ENCODE measurements around the gene PDSS2. TPM values are rescaled to one million over a fixed set of nuclear protein-coding genes. Genes with fewer than 3 reads are reported as not detected.
"Not testable (repeated sequence)": the region's sequence is repeated elsewhere in the genome, so short reads cannot be mapped to it uniquely, and the experiment has no call there.

The PDSS2 gene
- total RNA-seq, 1 donor from 2014 or later = 14.9 TPM

- H3K9ac ChIP-seq = no peak overlapping the region
- H3K27ac Mint-ChIP-seq = no peak overlapping the region
These were observed 29.0 kb upstream of the PDSS2 start for GRCh38 chr6:107488174-107488874.

GRCh38 chr6:107485157-107485556, 25.8 kb upstream of the PDSS2 start:
- Histone ChIP-seq H3K27ac (no peak overlapping the region), H3K4me1 (no peaks in the 10 kb centered on the region), H3F3A (ENCODE audit: low read depth) (peaks cover 13% of the 10 kb centered on the region), H3K9me3 (ENCODE audit: low read depth) (no peaks in the 10 kb centered on the region), H3K4me3 (no peak overlapping the region), H3K4me2 (no peak overlapping the region), H4K20me1 (ENCODE audit: low read depth) (no peaks in the 10 kb centered on the region), H2AFZ (replicated peaks) (no peak overlapping the region), H3K36me3 (no peaks in the 10 kb centered on the region), H3K79me2 (ENCODE audit: low read depth) (no peaks in the 10 kb centered on the region), H3K9ac (no peak overlapping the region), H3K27me3 (peaks cover 28% of the 10 kb centered on the region)
- no peak for DNase-seq (ENCODE audit: low spot score)
- no peak overlapping the region for H3K4me3 Mint-ChIP-seq
- TF ChIP-seq EZH2phosphoT487 (IDR thresholded peaks at IDR 0.05) = no peak
- no peak for TF ChIP-seq CTCF (IDR thresholded peaks at IDR 0.05)
- no peak for TF ChIP-seq EZH2 (IDR thresholded peaks at IDR 0.05)
- H3K36me3 Mint-ChIP-seq = no peaks in the 10 kb centered on the region
- H3K27ac Mint-ChIP-seq = no peak overlapping the region
- peaks cover 18% of the 10 kb centered on the region for H3K27me3 Mint-ChIP-seq (ENCODE audit: insufficient read depth, low read depth)
- H3K9me3 Mint-ChIP-seq = peaks cover 3% of the 10 kb centered on the region
- peaks cover 14% of the 10 kb centered on the region for H3K4me1 Mint-ChIP-seq

More at GRCh38 chr6:107488174-107488874, 29.0 kb upstream of the PDSS2 start:
- peaks cover 19% of the 10 kb centered on the region for H3K4me1 Mint-ChIP-seq
- H3K9me3 ChIP-seq (ENCODE audit: low read depth) = no peaks in the 10 kb centered on the region
- peaks cover 28% of the 10 kb centered on the region for H3K27me3 ChIP-seq
- peak; percentile 31 for DNase-seq (ENCODE audit: low spot score)
- peaks cover 15% of the 10 kb centered on the region for H3K4me1 ChIP-seq
- TF ChIP-seq EZH2 (IDR thresholded peaks at IDR 0.05) = peak; percentile 54
- TF ChIP-seq CTCF (IDR thresholded peaks at IDR 0.05) = no peak
- TF ChIP-seq EZH2phosphoT487 (IDR thresholded peaks at IDR 0.05) = peak; percentile 26
- peaks cover 3% of the 10 kb centered on the region for H3K9me3 Mint-ChIP-seq
- no peaks in the 10 kb centered on the region for H3K36me3 Mint-ChIP-seq
- peak overlapping the region; percentile 90 for H3K4me2 ChIP-seq
- H3K36me3 ChIP-seq = no peaks in the 10 kb centered on the region
- H2AFZ ChIP-seq (replicated peaks) = peak overlapping the region; percentile 85
- peaks cover 33% of the 10 kb centered on the region for H3F3A ChIP-seq (ENCODE audit: low read depth)
- H3K4me3 Mint-ChIP-seq = peak overlapping the region; percentile 99
- peaks cover 18% of the 10 kb centered on the region for H3K27me3 Mint-ChIP-seq (ENCODE audit: insufficient read depth, low read depth)
- H3K4me3 ChIP-seq = peak overlapping the region; percentile 86
- H3K27ac ChIP-seq = no peak overlapping the region
- H4K20me1 ChIP-seq (ENCODE audit: low read depth) = peaks cover 7% of the 10 kb centered on the region
- H3K79me2 ChIP-seq (ENCODE audit: low read depth) = peaks cover 30% of the 10 kb centered on the region

GRCh38 chr6:107479089-107479690, 19.8 kb upstream of the PDSS2 start:
- H3K4me1 Mint-ChIP-seq = no peaks in the 10 kb centered on the region
- H3K4me1 ChIP-seq = peaks cover under 1% of the 10 kb centered on the region
- H3K9me3 Mint-ChIP-seq = no peaks in the 10 kb centered on the region
- H3K9me3 ChIP-seq (ENCODE audit: low read depth) = no peaks in the 10 kb centered on the region
- TF ChIP-seq EZH2 (IDR thresholded peaks at IDR 0.05) = no peak
- TF ChIP-seq CTCF (IDR thresholded peaks at IDR 0.05) = no peak
- no peak overlapping the region for H3K27ac Mint-ChIP-seq
- no peak overlapping the region for H3K4me3 ChIP-seq
- no peaks in the 10 kb centered on the region for H3K27me3 Mint-ChIP-seq (ENCODE audit: insufficient read depth, low read depth)
- H4K20me1 ChIP-seq (ENCODE audit: low read depth) = no peaks in the 10 kb centered on the region
- H3K4me3 Mint-ChIP-seq = no peak overlapping the region
- no peak for DNase-seq (ENCODE audit: low spot score)
- no peaks in the 10 kb centered on the region for H3K79me2 ChIP-seq (ENCODE audit: low read depth)
- H3K27me3 ChIP-seq = no peaks in the 10 kb centered on the region
- H3K9ac ChIP-seq = no peak overlapping the region
- H3K27ac ChIP-seq = no peak overlapping the region
- H3K4me2 ChIP-seq = no peak overlapping the region
- no peak overlapping the region for H2AFZ ChIP-seq (replicated peaks)
- no peaks in the 10 kb centered on the region for H3K36me3 Mint-ChIP-seq
- no peaks in the 10 kb centered on the region for H3F3A ChIP-seq (ENCODE audit: low read depth)
- H3K36me3 ChIP-seq = no peaks in the 10 kb centered on the region

GRCh38 chr6:107475826-107476225, 16.5 kb upstream of the PDSS2 start:
- H3K36me3 Mint-ChIP-seq; H3F3A ChIP-seq (ENCODE audit: low read depth); H3K27me3 Mint-ChIP-seq (ENCODE audit: insufficient read depth, low read depth); H3K4me1 Mint-ChIP-seq; H3K27ac Mint-ChIP-seq; H3K4me2 ChIP-seq; H3K27ac ChIP-seq; H3K79me2 ChIP-seq (ENCODE audit: low read depth); H3K4me1 ChIP-seq; H3K4me3 ChIP-seq; H3K9me3 ChIP-seq (ENCODE audit: low read depth); H3K9ac ChIP-seq; H3K36me3 ChIP-seq; H3K4me3 Mint-ChIP-seq; H4K20me1 ChIP-seq (ENCODE audit: low read depth); H2AFZ ChIP-seq (replicated peaks); H3K9me3 Mint-ChIP-seq; H3K27me3 ChIP-seq; DNase-seq (ENCODE audit: low spot score): not testable (repeated sequence)

- H3K27me3 Mint-ChIP-seq (ENCODE audit: insufficient read depth, low read depth); H4K20me1 ChIP-seq (ENCODE audit: low read depth); H3K4me1 ChIP-seq; H3K36me3 ChIP-seq; H3K4me2 ChIP-seq; H3K27me3 ChIP-seq; H3K4me3 Mint-ChIP-seq; H3K9me3 ChIP-seq (ENCODE audit: low read depth); H3K36me3 Mint-ChIP-seq; H3K27ac ChIP-seq; H3K9ac ChIP-seq; H3K27ac Mint-ChIP-seq; H3K4me1 Mint-ChIP-seq; H3K9me3 Mint-ChIP-seq; DNase-seq (ENCODE audit: low spot score); H3K4me3 ChIP-seq; H3K79me2 ChIP-seq (ENCODE audit: low read depth); H3F3A ChIP-seq (ENCODE audit: low read depth); H2AFZ ChIP-seq (replicated peaks): not testable (repeated sequence)
These were observed 16.0 kb upstream of the PDSS2 start for GRCh38 chr6:107475360-107475759.
